HEK293 (cell line): ENCODE results near the gene CLCN1.
A peak's percentile ranks its signal among the peaks of the same experiment; 100 is the strongest.

ENCODE experiments used
- CTCF ChIA-PET: fragments of 350-600 bp; formaldehyde crosslinking; extraction: SDS; loops from one replicate; lab custom pipeline; 2021; ENCODE audit warnings: antibody characterized with exemption; lab: Yijun Ruan, JAX
- POLR2A ChIA-PET: fragments of 300-600 bp; formaldehyde crosslinking; extraction: SDS; loops from one replicate; lab custom pipeline; 2020; ENCODE audit warnings: antibody characterized with exemption, inconsistent platforms; lab: Yijun Ruan, JAX
- H3K27ac ChIP-seq: fragments of 200-500 bp; sonication (Bioruptor generic); 2 replicates; pipeline ENCODE4 v1.5.1; 2014; ENCODE audit warnings: low read depth, low read length, control low read depth, inconsistent platforms; ENCODE audit errors: extremely low read depth
- H3K36me3 ChIP-seq, 2 experiments: fragments of 200-500 bp in 1 of 2; sonication (Bioruptor generic) in 1 of 2; 1 replicate in 1 of 2; 2 replicates in 1 of 2; pipeline ENCODE4 v1.5.1; 2014 to 2017; ENCODE audit warnings: inconsistent platforms in 2 of 2, low read length in 2 of 2; ENCODE audit not compliant: control insufficient read depth in 2 of 2, insufficient read depth in 1 of 2
- H3K4me1 ChIP-seq: fragments of 200-500 bp; sonication (Bioruptor generic); 2 replicates; pipeline ENCODE4 v1.5.1; 2014; ENCODE audit warnings: mild to moderate bottlenecking, low read length, inconsistent platforms; ENCODE audit not compliant: control insufficient read depth, insufficient read depth
- H3K4me3 ChIP-seq: 2 replicates; pipeline ENCODE4 v1.5.1; 2011; ENCODE audit warnings: low read depth, mild to moderate bottlenecking, control low read depth, low read length, moderate library complexity
- H3K9me3 ChIP-seq: fragments of 200-500 bp; sonication (Bioruptor generic); 2 replicates; pipeline ENCODE4 v1.5.1; 2014; ENCODE audit warnings: low read depth, low read length, inconsistent platforms; ENCODE audit not compliant: control insufficient read depth, insufficient read depth
- EGR2 ChIP-seq: fragments of 450-650 bp; formaldehyde crosslinking; IDR thresholded peaks from 2 replicates; pipeline ENCODE4 v1.5.1; 2016; ENCODE audit warnings: low read depth, missing biosample characterization, missing genetic modification characterization
- GLIS2 ChIP-seq: fragments of 450-650 bp; formaldehyde crosslinking; IDR thresholded peaks from 2 replicates; pipeline ENCODE4 v1.5.1; 2016; ENCODE audit warnings: missing biosample characterization, missing genetic modification characterization
- HIC1 ChIP-seq: fragments of 450-650 bp; formaldehyde crosslinking; IDR thresholded peaks from 2 replicates; pipeline ENCODE4 v1.5.1; 2016; ENCODE audit warnings: missing biosample characterization, missing genetic modification characterization
- TRIM28 ChIP-seq: IDR thresholded peaks from 2 replicates; pipeline ENCODE4 v1.6.1; 2011; ENCODE audit warnings: low read length, control low read depth, borderline replicate concordance
- YY1 ChIP-seq: fragments of 450-650 bp; formaldehyde crosslinking; IDR thresholded peaks from 2 replicates; pipeline ENCODE4 v1.5.1; 2018; ENCODE audit warnings: missing biosample characterization, missing genetic modification characterization
- ZFP3 ChIP-seq: fragments of 450-650 bp; formaldehyde crosslinking; IDR thresholded peaks from 2 replicates; pipeline ENCODE4 v1.5.1; 2016; ENCODE audit warnings: low read depth, missing biosample characterization, missing genetic modification characterization
- ZNF266 ChIP-seq: fragments of 450-650 bp; formaldehyde crosslinking; IDR thresholded peaks from 2 replicates; pipeline ENCODE4 v1.5.1; 2016; ENCODE audit warnings: missing biosample characterization, missing genetic modification characterization, low read depth
- ZNF311 ChIP-seq: fragments of 450-650 bp; formaldehyde crosslinking; IDR thresholded peaks from 2 replicates; pipeline ENCODE4 v1.5.1; 2017; ENCODE audit warnings: missing biosample characterization, missing genetic modification characterization, borderline replicate concordance
- ZNF639 ChIP-seq: fragments of 450-650 bp; formaldehyde crosslinking; IDR thresholded peaks from 2 replicates; pipeline ENCODE4 v1.5.1; 2016; ENCODE audit warnings: missing biosample characterization, missing genetic modification characterization
- ZNF654 ChIP-seq: fragments of 450-650 bp; formaldehyde crosslinking; IDR thresholded peaks from 2 replicates; pipeline ENCODE4 v1.5.1; 2016; ENCODE audit warnings: low read depth, missing biosample characterization, missing genetic modification characterization
- TF ChIP-seq, protein P1 (sequence below): fragments of 450-650 bp; formaldehyde crosslinking; IDR thresholded peaks from 2 replicates; pipeline ENCODE4 v1.5.1; 2016; ENCODE audit warnings: missing biosample characterization, missing genetic modification characterization

Gene CLCN1

GRCh38 chr7:143321734-143322133, 5.8 kb downstream of the CLCN1 start:
- H3K36me3 ChIP-seq: no peaks in the 10 kb centered on the region
- no peak for TF ChIP-seq HIC1 (tag by site-specific recombination)
- TF ChIP-seq, protein P1, sequence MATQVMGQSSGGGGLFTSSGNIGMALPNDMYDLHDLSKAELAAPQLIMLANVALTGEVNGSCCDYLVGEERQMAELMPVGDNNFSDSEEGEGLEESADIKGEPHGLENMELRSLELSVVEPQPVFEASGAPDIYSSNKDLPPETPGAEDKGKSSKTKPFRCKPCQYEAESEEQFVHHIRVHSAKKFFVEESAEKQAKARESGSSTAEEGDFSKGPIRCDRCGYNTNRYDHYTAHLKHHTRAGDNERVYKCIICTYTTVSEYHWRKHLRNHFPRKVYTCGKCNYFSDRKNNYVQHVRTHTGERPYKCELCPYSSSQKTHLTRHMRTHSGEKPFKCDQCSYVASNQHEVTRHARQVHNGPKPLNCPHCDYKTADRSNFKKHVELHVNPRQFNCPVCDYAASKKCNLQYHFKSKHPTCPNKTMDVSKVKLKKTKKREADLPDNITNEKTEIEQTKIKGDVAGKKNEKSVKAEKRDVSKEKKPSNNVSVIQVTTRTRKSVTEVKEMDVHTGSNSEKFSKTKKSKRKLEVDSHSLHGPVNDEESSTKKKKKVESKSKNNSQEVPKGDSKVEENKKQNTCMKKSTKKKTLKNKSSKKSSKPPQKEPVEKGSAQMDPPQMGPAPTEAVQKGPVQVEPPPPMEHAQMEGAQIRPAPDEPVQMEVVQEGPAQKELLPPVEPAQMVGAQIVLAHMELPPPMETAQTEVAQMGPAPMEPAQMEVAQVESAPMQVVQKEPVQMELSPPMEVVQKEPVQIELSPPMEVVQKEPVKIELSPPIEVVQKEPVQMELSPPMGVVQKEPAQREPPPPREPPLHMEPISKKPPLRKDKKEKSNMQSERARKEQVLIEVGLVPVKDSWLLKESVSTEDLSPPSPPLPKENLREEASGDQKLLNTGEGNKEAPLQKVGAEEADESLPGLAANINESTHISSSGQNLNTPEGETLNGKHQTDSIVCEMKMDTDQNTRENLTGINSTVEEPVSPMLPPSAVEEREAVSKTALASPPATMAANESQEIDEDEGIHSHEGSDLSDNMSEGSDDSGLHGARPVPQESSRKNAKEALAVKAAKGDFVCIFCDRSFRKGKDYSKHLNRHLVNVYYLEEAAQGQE: peak; percentile 87
- TF ChIP-seq GLIS2 (tag by site-specific recombination): no peak
- no peak overlapping the region for H3K4me3 ChIP-seq
- POLR2A ChIA-PET: no interaction called here
- H3K9me3 ChIP-seq: no peaks in the 10 kb centered on the region
- no peak overlapping the region for H3K27ac ChIP-seq
- no peaks in the 10 kb centered on the region for H3K4me1 ChIP-seq
- CTCF ChIA-PET: interaction anchor here (0.5 to 1.1 kb wide), 4 partner anchors 14 to 455 kb away, joined by 3 to 4 read pairs (median 3); no protein-coding TSS in a partner anchor

- ChIA-PET CTCF (interaction anchor here (0.7 to 1.6 kb wide), 2 partner anchors 24 to 600 kb away, joined by 3 read pairs; no protein-coding TSS in a partner anchor), POLR2A (no interaction called here)
- no peak overlapping the region for H3K4me3 ChIP-seq
Measured at GRCh38 chr7:143322760-143323633, 7.1 kb downstream of the CLCN1 start.

GRCh38 chr7:143323653-143324052, 7.7 kb downstream of the CLCN1 start:
- no peak for TF ChIP-seq ZNF311 (tag by site-specific recombination)
- TF ChIP-seq EGR2 (tag by site-specific recombination): peak; percentile 14; the same call in 1 of the 2 replicates
- no peaks in the 10 kb centered on the region for H3K4me1 ChIP-seq
- no peaks in the 10 kb centered on the region for H3K36me3 ChIP-seq
- H3K4me3 ChIP-seq: no peak overlapping the region
- ChIA-PET CTCF (interaction anchor here (0.6 to 1.6 kb wide), 3 partner anchors 24 to 599 kb away, joined by 3 read pairs; no protein-coding TSS in a partner anchor), POLR2A (no interaction called here)
- no peak overlapping the region for H3K27ac ChIP-seq
- no peaks in the 10 kb centered on the region for H3K9me3 ChIP-seq

More at GRCh38 chr7:143322760-143323633, 7.1 kb downstream of the CLCN1 start:
- TF ChIP-seq ZNF654 (no peak), ZFP3 (no peak), ZNF639 (no peak), ZNF266 (tag by site-specific recombination) (no peak), YY1 (tag by site-specific recombination) (no peak), TRIM28 (no peak)
- Histone ChIP-seq H3K4me1 (no peaks in the 10 kb centered on the region), H3K36me3 (no peaks in the 10 kb centered on the region), H3K9me3 (no peaks in the 10 kb centered on the region), H3K27ac (no peak overlapping the region)
